GM19468 (cell line): Measurements from ENCODE around the gene AIG1.

ENCODE experiments used
- ATAC-seq: cut with Tn5 transposase; IDR thresholded peaks from one replicate; pipeline ENCODE4 v1.9.1; 2021; ENCODE audit warnings: mild to moderate bottlenecking, moderate library complexity, moderate number of reproducible peaks; ENCODE audit not compliant: unreplicated experiment; ENCODE audit errors: extremely low read depth

Gene AIG1

GRCh38 chr6:143376861-143377260 is 316.2 kb downstream of the AIG1 start:
- no peak for ATAC-seq

- ATAC-seq = no peak
Observed at GRCh38 chr6:143385636-143386035, 324.9 kb downstream of the AIG1 start.

GRCh38 chr6:143390278-143390677 is 329.6 kb downstream of the AIG1 start:
- no peak for ATAC-seq
